Type B pancreatic cell (in vitro differentiated cells): ENCODE results near the gene CATSPER1. TPM values are rescaled to one million over a fixed set of nuclear protein-coding genes. Genes with fewer than 3 reads are reported as not detected.
"Not testable (repeated sequence)": the region's sequence is repeated elsewhere in the genome, so short reads cannot be mapped to it uniquely, and the experiment has no call there.

Experiments used
- DNase-seq: peaks from one replicate; pipeline ENCODE4 v3.0.0; 2021; ENCODE audit warnings: mixed read lengths; ENCODE audit not compliant: unreplicated experiment; ENCODE audit errors: extremely low spot score
- H3K27ac Mint-ChIP-seq: 2 replicates; pipeline ENCODE4 v1.8.0; 2021; ENCODE audit warnings: mild to moderate bottlenecking, mixed read lengths
- H3K27me3 Mint-ChIP-seq: 2 replicates; pipeline ENCODE4 v1.8.0; 2021; ENCODE audit warnings: mixed read lengths
- H3K36me3 Mint-ChIP-seq: 2 replicates; pipeline ENCODE4 v1.8.0; 2021; ENCODE audit warnings: mixed read lengths
- H3K4me1 Mint-ChIP-seq: one replicate; pipeline ENCODE4 v1.8.0; 2021; ENCODE audit warnings: mixed read lengths; ENCODE audit not compliant: unreplicated experiment
- H3K4me3 Mint-ChIP-seq: 2 replicates; pipeline ENCODE4 v1.8.0; 2021; ENCODE audit warnings: mild to moderate bottlenecking, mixed read lengths
- H3K9me3 Mint-ChIP-seq: 2 replicates; pipeline ENCODE4 v1.8.0; 2021; ENCODE audit warnings: mixed read lengths
- total RNA-seq: library from RNA; stranded (reverse); gene quantifications from 2 replicates; pipeline ENCODE4 v1.2.1, GENCODE V29; 2021; ENCODE audit warnings: low replicate concordance
- TF ChIP-seq, protein P1 (sequence below): fragments of 200-600 bp; sonication (generic); conservative IDR thresholded peaks from 2 replicates; pipeline ENCODE4 v1.5.0; 2021; ENCODE audit warnings: antibody characterized with exemption, mild to moderate bottlenecking

CATSPER1 gene
- total RNA-seq, 1 donor from 2014 or later = not detected

- H3K9me3 Mint-ChIP-seq = no peaks in the 10 kb centered on the region
- peak within 1 kb of the TSS; percentile 54 for H3K4me3 Mint-ChIP-seq
- H3K27me3 Mint-ChIP-seq = peaks cover 13% of the 10 kb centered on the region
- TF ChIP-seq, protein P1, sequence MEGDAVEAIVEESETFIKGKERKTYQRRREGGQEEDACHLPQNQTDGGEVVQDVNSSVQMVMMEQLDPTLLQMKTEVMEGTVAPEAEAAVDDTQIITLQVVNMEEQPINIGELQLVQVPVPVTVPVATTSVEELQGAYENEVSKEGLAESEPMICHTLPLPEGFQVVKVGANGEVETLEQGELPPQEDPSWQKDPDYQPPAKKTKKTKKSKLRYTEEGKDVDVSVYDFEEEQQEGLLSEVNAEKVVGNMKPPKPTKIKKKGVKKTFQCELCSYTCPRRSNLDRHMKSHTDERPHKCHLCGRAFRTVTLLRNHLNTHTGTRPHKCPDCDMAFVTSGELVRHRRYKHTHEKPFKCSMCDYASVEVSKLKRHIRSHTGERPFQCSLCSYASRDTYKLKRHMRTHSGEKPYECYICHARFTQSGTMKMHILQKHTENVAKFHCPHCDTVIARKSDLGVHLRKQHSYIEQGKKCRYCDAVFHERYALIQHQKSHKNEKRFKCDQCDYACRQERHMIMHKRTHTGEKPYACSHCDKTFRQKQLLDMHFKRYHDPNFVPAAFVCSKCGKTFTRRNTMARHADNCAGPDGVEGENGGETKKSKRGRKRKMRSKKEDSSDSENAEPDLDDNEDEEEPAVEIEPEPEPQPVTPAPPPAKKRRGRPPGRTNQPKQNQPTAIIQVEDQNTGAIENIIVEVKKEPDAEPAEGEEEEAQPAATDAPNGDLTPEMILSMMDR = no peak
- DNase-seq = no peak
- H3K27ac Mint-ChIP-seq = peak within 1 kb of the TSS; percentile 66
- H3K4me1 Mint-ChIP-seq = no peaks in the 10 kb centered on the region
- H3K36me3 Mint-ChIP-seq = no peaks in the 10 kb centered on the region
These were observed 14.4 kb downstream of the CATSPER1 start, which contains the start of gene CST6 for GRCh38 chr11:66011785-66012303. CST6 (plus strand) TSS chr11:66012008; CDS start chr11:66012045, 37 bp downstream.

DNA sequence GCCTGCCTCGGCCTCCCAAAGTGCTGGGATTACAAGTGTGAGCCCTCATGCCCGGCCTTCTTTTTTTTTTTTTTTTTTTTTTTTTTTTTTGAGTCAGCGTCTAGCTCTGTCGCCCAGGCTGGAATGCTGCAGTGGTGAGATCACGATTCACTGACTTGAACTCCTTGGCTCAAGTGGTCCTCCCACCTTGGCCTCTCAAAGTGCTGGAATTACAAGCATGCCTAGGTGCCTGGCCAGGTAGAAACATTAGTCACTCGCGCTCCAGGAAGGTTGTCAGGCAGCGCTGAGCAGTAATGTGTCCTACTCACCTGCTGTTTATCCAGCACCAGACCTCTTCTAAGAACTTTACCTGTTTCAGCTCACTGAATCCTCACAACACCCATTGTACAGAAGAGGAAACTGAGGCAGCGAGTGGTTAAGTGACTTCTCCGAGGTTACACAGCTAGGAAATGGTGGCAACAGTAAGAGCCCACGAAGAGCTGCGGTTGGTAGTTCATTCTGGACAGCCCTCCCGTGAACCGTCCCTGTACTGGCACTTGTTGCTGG lies 15.0 kb downstream of the CATSPER1 start:
- H3K4me3 Mint-ChIP-seq = peak overlapping the region; percentile 54
- H3K27ac Mint-ChIP-seq = peak overlapping the region; percentile 66
- peaks cover 13% of the 10 kb centered on the region for H3K27me3 Mint-ChIP-seq
- no peaks in the 10 kb centered on the region for H3K4me1 Mint-ChIP-seq
- H3K36me3 Mint-ChIP-seq = no peaks in the 10 kb centered on the region
- no peaks in the 10 kb centered on the region for H3K9me3 Mint-ChIP-seq
- no peak for DNase-seq
- TF ChIP-seq, protein P1 = no peak

DNA sequence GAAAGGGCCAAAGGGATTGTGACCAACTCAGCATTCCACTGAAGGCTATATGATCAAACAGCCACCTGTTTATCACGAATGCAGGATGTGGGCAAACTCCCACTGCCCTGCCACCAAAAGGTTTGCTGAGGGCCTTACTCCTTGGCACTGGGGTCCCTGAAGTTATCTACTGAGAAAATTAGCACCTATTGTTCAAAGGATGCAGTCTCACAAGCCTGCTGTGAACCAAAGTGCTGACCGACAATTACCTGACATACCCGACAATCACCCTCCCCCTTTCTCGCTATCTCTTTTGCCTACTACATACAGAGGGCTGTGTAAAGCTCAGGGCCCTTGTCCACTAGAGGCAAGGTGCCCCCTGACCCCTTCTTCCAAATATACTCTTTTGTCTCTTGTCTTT lies 16.2 kb downstream of the CATSPER1 start:
- Mint-ChIP-seq H3K27me3 (peaks cover 13% of the 10 kb centered on the region), H3K27ac (peak overlapping the region; percentile 56)
- DNase-seq, H3K4me1 Mint-ChIP-seq, H3K4me3 Mint-ChIP-seq, H3K9me3 Mint-ChIP-seq, H3K36me3 Mint-ChIP-seq: not testable (repeated sequence)

DNA sequence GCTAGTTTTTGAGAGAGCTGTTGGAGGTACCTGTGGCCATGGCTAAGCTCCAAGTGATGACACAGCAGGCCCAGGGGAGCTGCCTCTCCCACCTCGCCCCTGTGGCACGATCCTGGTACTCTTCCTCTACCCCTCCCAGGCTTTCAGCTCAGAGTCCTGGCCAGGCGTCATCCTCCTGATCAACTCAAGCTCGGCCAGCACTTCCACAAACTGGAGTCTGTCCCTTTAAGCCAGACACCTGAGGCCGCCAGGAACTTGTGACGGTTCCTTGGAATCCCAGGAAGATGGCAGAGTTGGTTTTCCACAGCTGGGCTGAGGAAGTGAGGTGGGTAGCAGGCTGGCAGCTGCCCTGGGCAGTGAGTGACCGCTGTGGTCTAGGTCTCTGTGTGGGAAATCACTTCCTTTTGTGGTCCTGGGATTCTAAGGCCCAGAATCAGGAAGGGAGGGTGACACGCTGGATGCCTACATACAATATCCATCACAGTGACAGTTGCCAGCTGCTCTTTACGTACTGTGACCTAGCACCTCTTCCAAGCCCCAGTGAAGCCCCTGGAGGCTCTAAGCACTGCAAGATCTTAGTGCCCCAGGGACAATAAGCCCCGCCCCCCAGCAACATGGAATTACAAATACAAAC lies 17.7 kb downstream of the CATSPER1 start:
- Mint-ChIP-seq H3K4me1 (no peaks in the 10 kb centered on the region), H3K27me3 (peaks cover 13% of the 10 kb centered on the region), H3K4me3 (no peak overlapping the region), H3K27ac (no peak overlapping the region), H3K36me3 (peaks cover 4% of the 10 kb centered on the region), H3K9me3 (no peaks in the 10 kb centered on the region)
- TF ChIP-seq, protein P1 = no peak
- DNase-seq = no peak

GRCh38 chr11:66008095-66008467 lies 18.2 kb downstream of the CATSPER1 start:
- TF ChIP-seq, protein P1 = no peak
- Mint-ChIP-seq H3K36me3 (peaks cover 4% of the 10 kb centered on the region), H3K27me3 (peaks cover 13% of the 10 kb centered on the region), H3K9me3 (no peaks in the 10 kb centered on the region), H3K27ac (no peak overlapping the region), H3K4me3 (no peak overlapping the region), H3K4me1 (peaks cover 2% of the 10 kb centered on the region)
- no peak for DNase-seq

GRCh38 chr11:66007201-66007634 lies 19.1 kb downstream of the CATSPER1 start:
- Mint-ChIP-seq H3K4me3 (no peak overlapping the region), H3K9me3 (no peaks in the 10 kb centered on the region), H3K4me1 (peaks cover 8% of the 10 kb centered on the region), H3K27ac (no peak overlapping the region), H3K36me3 (peaks cover 6% of the 10 kb centered on the region), H3K27me3 (peaks cover 13% of the 10 kb centered on the region)
- TF ChIP-seq, protein P1 = no peak
- DNase-seq = no peak
